ENCODE data around the gene RFX8.
"Not testable (repeated sequence)": the region's sequence is repeated elsewhere in the genome, so short reads cannot be mapped to it uniquely, and the experiment has no call there.

- not testable (repeated sequence) for TF ChIP-seq EED (CRISPR knock-in tag; IDR thresholded peaks at IDR 0.05); MLX (CRISPR knock-in tag; IDR thresholded peaks at IDR 0.05); CHD2 (IDR thresholded peaks at IDR 0.05; ENCODE audit: low read depth, low read length); DBP (CRISPR knock-in tag; IDR thresholded peaks at IDR 0.05; ENCODE audit: not compliant biosample characterization); NFE2L1 (CRISPR knock-in tag; IDR thresholded peaks at IDR 0.05; ENCODE audit: borderline replicate concordance); REPIN1 (CRISPR knock-in tag; IDR thresholded peaks at IDR 0.05; ENCODE audit: borderline replicate concordance, low read depth); RBM39 (IDR thresholded peaks at IDR 0.05; ENCODE audit: low read depth, low read length, poor library complexity, severe bottlenecking); ATF7 (IDR thresholded peaks at IDR 0.05); ATF7 (CRISPR knock-in tag; IDR thresholded peaks at IDR 0.05); ELF1 (CRISPR knock-in tag; IDR thresholded peaks at IDR 0.05); ZBTB43 (CRISPR knock-in tag; conservative IDR thresholded peaks at IDR 0.05); CBX2 (IDR thresholded peaks at IDR 0.05; ENCODE audit: low read depth, low read length); CBX2 (CRISPR knock-in tag; IDR thresholded peaks at IDR 0.05; ENCODE audit: low read depth); ZSCAN29 (CRISPR knock-in tag; conservative IDR thresholded peaks at IDR 0.05); ZNF530 (CRISPR knock-in tag; IDR thresholded peaks at IDR 0.05; ENCODE audit: low read depth); ZNF350 (CRISPR knock-in tag; IDR thresholded peaks at IDR 0.05; ENCODE audit: borderline replicate concordance, low read depth)
Measured at GRCh38 chr2:101505276-101505675, 30.4 kb upstream of the RFX8 start.
